MM.1S (cell line): ENCODE data around the gene BTBD17.

Experiments used
- CTCF ChIP-seq: fragments of 300-600 bp; sonication (generic); IDR thresholded peaks from 2 replicates; pipeline ENCODE4 v1.5.1; 2016; ENCODE audit warnings: antibody characterized with exemption, low read length, mixed read lengths
- EZH2 ChIP-seq: fragments of 300-600 bp; sonication (generic); optimal IDR thresholded peaks from 2 replicates; pipeline ENCODE3; 2017; ENCODE audit warnings: low read depth, mild to moderate bottlenecking, antibody characterized with exemption, low read length, mixed read lengths

- TF ChIP-seq CTCF = no peak
- TF ChIP-seq EZH2 = no peak
Measured at GRCh38 chr17:74391771-74392170, 30.1 kb upstream of the BTBD17 start.
